ENCODE data around the gene DENND6A.
"Not testable (repeated sequence)": the region's sequence is repeated elsewhere in the genome, so short reads cannot be mapped to it uniquely, and the experiment has no call there.

Gene DENND6A

GRCh38 chr3:57692133-57692395, 813 bp downstream of the DENND6A start:
- not testable (repeated sequence) for DNase-seq (ENCODE audit: low read depth in 2 of 2)

GRCh38 chr3:57691411-57692132, 1.3 kb downstream of the DENND6A start:
- DNase-seq (ENCODE audit: low read depth in 2 of 2): no peak

DNA sequence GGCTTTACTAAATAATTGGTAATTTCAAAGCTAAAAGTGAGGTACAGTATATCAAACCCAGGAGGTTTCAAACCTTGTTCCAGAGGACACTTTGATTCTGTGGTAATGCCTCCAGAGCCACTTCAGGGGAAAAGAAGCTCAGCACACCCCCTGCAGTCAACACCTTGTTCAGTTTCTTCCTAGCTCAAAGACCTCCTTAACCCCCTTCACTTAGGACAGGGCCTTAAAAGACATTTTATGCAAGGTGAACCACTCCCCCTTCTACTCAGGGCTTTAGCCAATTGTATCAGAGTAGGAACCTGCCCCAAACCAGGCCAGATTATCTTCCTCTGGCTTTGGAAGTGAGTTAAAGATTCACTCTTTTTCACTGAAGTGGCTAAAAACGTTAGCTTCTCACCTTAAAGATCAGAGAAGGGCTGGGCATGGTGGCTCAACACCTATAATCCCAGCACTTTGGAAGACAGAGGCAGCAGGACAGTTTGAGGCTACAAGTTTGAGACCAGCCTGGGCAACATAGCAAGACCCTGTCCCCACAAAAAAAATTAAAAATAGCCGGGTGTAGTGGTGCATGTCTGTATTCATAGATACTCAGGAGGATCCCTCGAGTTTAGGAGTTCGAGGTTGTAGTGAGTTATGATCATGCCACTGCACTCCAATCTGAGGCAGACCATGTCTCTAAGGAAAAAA, 3.4 kb downstream of the DENND6A start:
- DNase-seq (ENCODE audit: low read depth in 2 of 2): no peak

DNA sequence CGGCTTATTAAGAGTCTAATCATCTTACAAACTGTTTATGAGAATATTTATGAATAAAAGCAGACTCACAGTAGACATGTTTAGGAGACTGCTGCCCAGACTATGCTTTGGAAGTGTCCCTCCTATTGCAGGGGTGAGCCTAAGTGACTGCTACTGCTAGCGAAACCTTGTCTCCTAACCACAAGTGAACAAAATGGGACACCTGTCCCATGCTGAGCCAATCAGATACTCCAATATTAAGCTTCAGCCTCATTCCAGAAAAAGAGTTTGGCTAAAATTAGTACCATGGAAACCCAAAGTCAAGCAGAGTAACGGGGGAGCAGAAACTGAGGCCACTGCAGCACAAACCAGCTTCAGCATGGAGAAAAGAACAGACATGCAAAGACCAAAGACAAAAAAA, 4.6 kb downstream of the DENND6A start:
- DNase-seq (ENCODE audit: low read depth in 2 of 2): no peak

DNA sequence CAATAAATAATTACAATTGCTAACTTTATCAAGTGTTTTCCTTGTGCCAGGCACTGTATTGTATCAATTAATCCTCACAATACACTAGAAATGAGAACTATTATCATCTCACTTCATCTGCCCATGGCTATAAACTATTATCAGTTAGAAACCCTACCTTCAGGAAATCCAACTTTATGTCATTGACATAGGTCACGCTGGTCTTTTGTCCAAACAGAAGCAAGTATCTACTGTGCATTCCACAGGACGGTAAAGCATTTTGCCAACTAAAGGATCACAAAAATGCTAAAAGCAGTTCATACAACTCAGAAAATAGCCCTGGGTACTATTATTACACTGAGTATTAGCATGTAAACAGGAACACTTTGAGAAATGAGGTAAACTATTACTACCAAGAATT, 9.6 kb downstream of the DENND6A start:
- no peak for DNase-seq (ENCODE audit: low read depth in 2 of 2)

DNA sequence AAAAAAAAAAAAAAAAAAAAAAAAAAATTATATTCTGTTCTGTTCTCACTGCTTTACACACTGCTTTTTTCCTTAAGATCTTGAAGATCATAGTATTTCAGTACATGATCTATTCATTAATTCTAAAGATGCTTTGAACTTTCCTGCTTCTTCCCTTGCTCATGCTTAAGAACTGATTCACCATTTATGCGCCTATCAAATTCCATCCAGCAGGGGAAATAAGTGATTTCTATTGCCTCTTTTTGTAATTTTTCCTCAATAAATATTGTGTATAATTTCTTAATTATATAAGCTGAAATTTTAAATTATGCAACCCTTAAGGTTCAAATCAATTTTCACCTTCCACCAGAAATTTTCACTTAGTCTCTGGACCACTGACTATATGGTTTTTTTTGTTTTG, 10.6 kb downstream of the DENND6A start:
- no peak for DNase-seq (ENCODE audit: low read depth in 2 of 2)

DNA sequence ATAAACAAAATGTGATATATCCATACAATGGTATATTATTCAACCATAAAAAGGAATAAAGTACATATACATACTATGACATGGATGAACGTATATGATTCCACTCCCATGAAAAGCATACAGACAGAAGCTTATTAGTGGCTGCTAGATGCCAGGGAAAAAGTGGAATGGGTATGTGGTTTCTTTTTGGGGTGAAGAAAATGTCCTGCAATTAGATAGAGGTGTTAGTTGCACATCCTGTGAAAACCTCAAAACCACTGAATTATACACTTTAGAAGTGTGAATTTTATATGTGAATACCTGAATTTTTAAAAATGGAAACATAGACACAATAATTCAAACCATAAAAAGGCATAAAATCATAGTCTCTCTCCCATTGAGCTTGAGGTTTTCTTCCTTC, 11.2 kb downstream of the DENND6A start:
- no peak for DNase-seq (ENCODE audit: low read depth in 2 of 2)

DNA sequence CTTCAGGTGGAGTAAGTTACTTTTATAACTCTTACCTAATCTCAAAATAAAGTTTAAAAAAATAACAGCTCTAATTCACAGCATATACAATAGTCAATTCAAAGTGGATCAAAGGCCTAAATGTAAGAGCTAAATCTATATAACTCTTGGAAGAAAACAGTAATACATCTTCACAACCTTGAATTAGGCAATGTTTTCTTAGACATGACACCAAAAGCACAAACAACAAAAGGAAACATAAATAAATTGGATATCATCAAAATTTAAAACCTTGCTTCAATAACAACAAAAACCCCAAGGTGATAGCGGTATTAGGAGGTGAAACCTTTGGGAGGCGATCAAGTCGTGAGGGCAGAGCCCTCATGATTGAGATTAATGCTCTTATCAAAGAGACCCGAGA, 12.8 kb downstream of the DENND6A start:
- DNase-seq (ENCODE audit: low read depth in 2 of 2): no peak

DNA sequence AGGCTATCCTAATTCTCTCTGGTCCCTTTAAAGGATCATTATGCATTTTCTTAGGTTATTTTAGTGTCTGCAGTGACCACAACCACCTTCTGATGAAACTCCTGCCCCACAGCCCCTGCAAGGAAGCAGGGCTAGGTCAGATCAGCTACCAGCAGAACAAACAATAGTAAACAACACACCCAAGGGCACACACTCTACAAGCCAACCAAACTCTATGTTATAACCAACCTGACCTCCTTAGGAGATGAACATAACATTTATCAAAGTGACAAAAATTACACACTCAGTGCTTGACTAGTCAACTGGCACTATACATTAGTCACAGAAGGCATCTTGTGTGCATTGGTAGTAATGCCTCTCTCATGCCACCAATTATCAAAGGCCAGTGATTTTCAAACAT, 17.3 kb downstream of the DENND6A start:
- DNase-seq (ENCODE audit: low read depth in 2 of 2): no peak

- no peak for DNase-seq (ENCODE audit: low read depth in 2 of 2)
Observed at GRCh38 chr3:57673156-57673555, 19.7 kb downstream of the DENND6A start.

DNA sequence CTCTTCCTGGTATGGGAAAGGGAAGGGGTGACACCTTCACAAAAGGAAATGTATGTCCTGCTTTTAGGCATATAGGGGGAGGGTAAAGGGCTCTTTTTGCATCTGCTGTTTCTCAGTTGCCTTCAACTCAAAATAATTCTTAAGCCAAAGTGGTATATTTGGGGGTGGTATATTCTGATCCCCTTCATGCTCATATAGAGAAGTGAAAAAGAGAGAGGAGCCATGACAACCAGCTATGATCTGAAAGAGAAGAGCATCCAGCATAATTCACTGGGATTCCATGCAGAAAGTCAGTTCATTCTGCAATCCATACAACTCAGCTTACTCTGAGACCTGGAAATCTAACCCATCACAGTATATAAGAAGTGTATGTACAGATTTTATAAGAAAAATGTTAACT, 22.3 kb downstream of the DENND6A start:
- no peak for DNase-seq (ENCODE audit: low read depth in 2 of 2)

DNA sequence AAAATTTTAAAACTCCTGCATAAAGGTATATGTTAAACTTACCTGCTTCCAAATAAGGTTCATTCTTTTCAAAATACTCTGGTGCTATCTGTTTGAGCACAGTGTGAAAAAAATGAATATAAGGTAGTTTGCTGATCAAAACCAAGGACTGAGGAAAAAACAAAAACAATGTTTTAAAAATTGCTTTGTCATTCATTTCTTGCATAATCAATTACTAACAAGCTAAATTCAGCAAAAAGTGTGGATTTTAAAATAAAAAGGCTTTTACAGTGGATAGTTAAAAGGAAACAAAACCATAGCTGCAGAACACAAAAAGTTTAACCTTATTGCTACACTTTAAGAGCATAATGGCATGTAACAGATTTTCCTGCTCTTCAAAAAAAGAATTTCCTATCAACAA, 31.5 kb downstream of the DENND6A start:
- DNase-seq (ENCODE audit: low read depth in 2 of 2): no peak

GRCh38 chr3:57659806-57660439, 33.0 kb downstream of the DENND6A start:
- no peak for DNase-seq (ENCODE audit: low read depth in 2 of 2)

- no peak for DNase-seq (ENCODE audit: low read depth in 2 of 2)
Observed at GRCh38 chr3:57659004-57659673, 33.7 kb downstream of the DENND6A start.

GRCh38 chr3:57658536-57658935, 34.3 kb downstream of the DENND6A start:
- DNase-seq (ENCODE audit: low read depth in 2 of 2): no peak

GRCh38 chr3:57655727-57656126, 37.1 kb downstream of the DENND6A start:
- DNase-seq (ENCODE audit: low read depth in 2 of 2): no peak

DNA sequence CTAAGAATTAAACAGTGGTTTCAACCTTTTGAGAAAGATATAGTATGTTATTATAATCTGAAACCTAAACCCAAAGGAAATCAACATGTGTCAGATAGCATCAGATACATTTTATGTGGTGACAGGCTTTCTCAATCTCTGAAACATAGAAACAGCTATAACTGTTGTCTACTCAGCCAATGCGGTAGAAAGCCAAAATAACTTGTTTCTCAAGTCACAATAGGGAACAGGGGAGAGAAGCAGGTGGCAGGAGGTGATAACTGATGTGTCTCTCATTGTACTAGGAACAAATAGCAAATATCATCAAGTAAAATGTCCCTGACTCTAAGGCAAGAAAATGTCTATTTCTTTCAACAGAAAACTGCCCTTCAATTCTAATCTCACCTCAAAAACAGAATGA, 38.6 kb downstream of the DENND6A start:
- DNase-seq (ENCODE audit: low read depth in 2 of 2): no peak

DNA sequence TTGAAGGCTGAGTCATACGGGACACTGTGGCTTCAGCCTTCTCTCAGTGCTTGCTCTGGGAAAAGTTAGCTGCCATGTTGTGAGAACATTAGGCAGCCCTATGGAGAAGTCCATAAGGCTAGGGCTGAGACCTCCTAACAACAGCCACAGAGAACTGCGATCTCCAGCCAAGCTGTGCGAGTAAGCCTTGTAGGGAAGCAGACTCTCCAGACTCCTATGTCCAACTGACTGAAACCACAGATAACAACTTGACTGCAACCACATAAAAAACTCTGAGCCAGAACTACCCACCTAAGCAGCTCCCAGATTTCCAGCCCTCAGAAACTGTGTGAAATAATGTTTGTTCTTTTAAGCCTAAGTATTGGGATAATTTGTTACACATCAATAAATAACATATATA, 40.7 kb downstream of the DENND6A start:
- DNase-seq (ENCODE audit: low read depth in 2 of 2): no peak

DNA sequence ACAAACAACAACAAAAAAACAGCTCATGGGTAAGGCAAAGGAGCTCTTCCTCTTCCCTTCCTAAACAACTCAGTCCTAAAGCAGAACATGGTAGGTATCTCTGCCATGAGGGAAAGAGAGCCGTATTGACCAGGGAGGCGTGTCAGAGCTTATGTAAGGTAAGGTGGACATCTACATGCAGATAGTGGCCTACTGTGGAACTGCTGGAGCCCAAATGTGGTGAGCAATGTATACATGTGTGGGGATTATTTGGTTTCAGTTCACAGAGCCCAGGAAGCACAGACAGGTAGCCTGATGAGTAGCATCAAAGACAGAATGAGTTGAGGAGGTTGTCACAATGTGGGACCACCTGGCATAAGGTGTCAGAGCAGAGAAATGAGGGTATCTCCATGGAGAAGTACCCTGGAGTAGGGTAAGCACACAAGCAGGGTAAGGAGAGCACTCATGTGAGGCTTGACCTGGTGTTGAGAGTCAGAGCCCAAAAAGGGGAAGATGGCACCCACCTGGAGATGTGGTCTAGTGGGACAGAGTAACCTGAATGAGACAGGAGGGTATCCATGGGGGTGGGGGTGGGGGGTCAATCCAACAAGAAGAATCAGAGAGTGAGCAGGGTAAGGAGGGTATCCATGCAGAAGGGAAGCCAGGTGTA, 45.5 kb downstream of the DENND6A start:
- DNase-seq (ENCODE audit: low read depth in 2 of 2): no peak

DNA sequence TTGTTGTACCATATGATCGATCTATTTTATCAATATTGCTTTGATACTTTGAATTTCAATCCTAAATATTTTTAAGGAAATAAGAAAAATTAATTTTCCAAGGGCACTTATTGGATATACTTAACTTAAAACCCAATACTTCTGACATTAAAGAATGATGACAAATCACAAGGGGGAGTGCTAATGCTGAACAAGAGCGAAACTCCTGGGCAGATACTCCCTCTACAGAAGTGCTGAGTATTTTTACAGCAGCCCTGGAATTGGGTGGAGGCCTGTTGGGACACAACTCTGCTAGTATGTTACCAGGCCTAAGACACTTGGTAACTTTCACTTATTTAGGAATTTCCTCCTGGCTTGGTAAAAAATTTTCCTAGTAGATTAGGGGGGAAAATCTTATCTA, 46.2 kb downstream of the DENND6A start:
- no peak for DNase-seq (ENCODE audit: low read depth in 2 of 2)

GRCh38 chr3:57644740-57645139, 48.1 kb downstream of the DENND6A start:
- no peak for DNase-seq (ENCODE audit: low read depth in 2 of 2)

- DNase-seq (ENCODE audit: low read depth in 2 of 2): no peak
Observed at GRCh38 chr3:57637391-57637790, 55.5 kb downstream of the DENND6A start.

All from stimulated activated CD8-positive, alpha-beta memory T cell treated with anti-CD3 and anti-CD28 coated beads, Interleukin-15, amount 100 ng/mL, for 48 hours (primary cell).